Measurements from ENCODE around the gene MAP3K8. TPM values are rescaled to one million over a fixed set of nuclear protein-coding genes. Genes with fewer than 3 reads are reported as not detected.

Gene MAP3K8
- total and polyA plus RNA-seq, 2 of the 8 experiments (the other 6 are each of a cell fraction or from before 2014, with no cell fraction given) = 5.6 to 6.0 TPM

DNA sequence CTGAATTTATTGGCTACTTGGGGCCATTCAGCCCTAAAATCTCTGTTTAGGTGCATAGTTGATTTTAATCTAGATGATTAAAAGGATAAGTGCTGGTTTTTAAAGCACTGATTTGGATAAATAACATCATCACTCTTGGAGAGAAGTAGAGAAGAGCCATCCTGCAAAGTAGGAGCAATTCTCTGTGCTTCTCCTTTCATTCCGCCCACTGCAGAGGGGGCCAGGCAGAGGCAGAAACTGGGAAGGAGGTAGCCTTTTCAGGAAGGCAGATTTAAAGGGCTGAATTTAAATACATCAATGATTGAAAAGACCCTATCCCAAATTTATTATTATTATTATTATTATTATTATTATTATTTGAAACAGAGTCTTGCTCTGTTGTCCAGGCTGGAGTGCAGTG, 14.1 kb downstream of the MAP3K8 start:
- no peak overlapping the region for H3K4ac ChIP-seq (replicated peaks; ENCODE audit: insufficient read length, low read depth, low read length)
- WGBS, 2 experiments (ENCODE audit: extremely low coverage in 1 of 2, insufficient coverage in 1 of 2, insufficient read length in 1 of 2, insufficient replicate concordance in 2 of 2, low coverage in 1 of 2, low lambda C conversion rate in 2 of 2, missing lambda C conversion rate in 1 of 2) = 100% methylated on average over 1 of the region's 1 CpG; no CpG with 5 or more reads in 1 of the 2 experiments

More for the DNA sequence above, 14.1 kb downstream of the MAP3K8 start:
- Histone ChIP-seq H2BK15ac (ENCODE audit: low read length) (no peak overlapping the region), H2AK5ac (ENCODE audit: low read depth, low read length) (no peak overlapping the region), H3K9me3 (ENCODE audit: insufficient read depth in 2 of 2, low read depth in 1 of 2, low read length in 1 of 2) (no peaks in the 10 kb centered on the region), H3K79me1 (ENCODE audit: low read depth, low read length) (no peaks in the 10 kb centered on the region), H2BK120ac (replicated peaks; ENCODE audit: low read depth, low read length) (no peak overlapping the region), H4K91ac (replicated peaks; ENCODE audit: insufficient read length, low read length) (no peak overlapping the region), H4K5ac (ENCODE audit: insufficient read length, low read depth, low read length) (no peak overlapping the region), H2AFZ (ENCODE audit: low read length) (no peak overlapping the region), H3K18ac (ENCODE audit: extremely low read depth, low read length) (no peak overlapping the region), H3K27ac (ENCODE audit: low read depth, low read length) (no peak overlapping the region), H3K4me2 (ENCODE audit: insufficient read depth in 1 of 2, low read depth in 2 of 2, low read length in 2 of 2) (no peak overlapping the region), H3K79me2 (ENCODE audit: control insufficient read depth in 1 of 2, insufficient read depth in 2 of 2, low read length in 2 of 2) (no peaks in the 10 kb centered on the region), H3K4me3 (ENCODE audit: extremely low read depth in 1 of 4, insufficient read depth in 2 of 4, low read depth in 3 of 4, low read length in 4 of 4) (no peak overlapping the region), H3K36me3 (ENCODE audit: control insufficient read depth in 2 of 4, insufficient read depth in 4 of 4, low read length in 3 of 4) (peaks cover 4 to 10% (median 5%) of the 10 kb centered on the region in 4 experiments; a peak in 6 of 8 replicates), H3K14ac (ENCODE audit: insufficient read length) (no peak overlapping the region), H4K20me1 (replicated peaks in 1 of 2; ENCODE audit: control insufficient read depth in 1 of 2, insufficient read depth in 2 of 2, low read length in 2 of 2) (peaks cover 0 to 1% of the 10 kb centered on the region in 2 experiments), H3K23ac (ENCODE audit: insufficient read length) (no peak overlapping the region), H2BK12ac (ENCODE audit: low read depth, low read length) (no peak overlapping the region), H2BK20ac (ENCODE audit: low read length) (no peak overlapping the region), H3K27me3 (replicated peaks in 1 of 4; ENCODE audit: control insufficient read depth in 3 of 4, extremely low read depth in 1 of 4, insufficient read depth in 3 of 4, low read length in 3 of 4) (peaks cover 0 to 1% (median 0%) of the 10 kb centered on the region in 4 experiments; a peak in 1 of 7 replicates), H4K8ac (ENCODE audit: extremely low read depth, insufficient read depth, low read length) (no peak overlapping the region), H3K9ac (replicated peaks in 1 of 4; ENCODE audit: extremely low read depth in 1 of 4, low read depth in 3 of 4, low read length in 3 of 4) (no peak overlapping the region), H3K4me1 (replicated peaks in 1 of 4; ENCODE audit: control insufficient read depth in 3 of 4, insufficient read depth in 4 of 4, low read length in 3 of 4) (no peaks in the 10 kb centered on the region), H2BK5ac (ENCODE audit: low read depth, low read length) (no peak overlapping the region), H3K56ac (replicated peaks; ENCODE audit: insufficient read length, low read depth, low read length) (no peak overlapping the region), H3K23me2 (ENCODE audit: low read depth, low read length) (no peaks in the 10 kb centered on the region)
- TF ChIP-seq NRF1 (IDR thresholded peaks at IDR 0.05; ENCODE audit: low read depth, low read length) (no peak), TEAD4 (IDR thresholded peaks at IDR 0.05; ENCODE audit: low read depth, low read length) (no peak)
- POLR2A ChIA-PET (ENCODE audit: partially characterized antibody) = no interaction called here
- DNase-seq (ENCODE audit: low read depth in 1 of 2, low spot score in 2 of 2) (no peak), FAIRE-seq (no peak)
- CTCF ChIA-PET (ENCODE audit: partially characterized antibody) = interaction anchor here (1.2 to 1.6 kb wide), 3 partner anchors 10 to 134 kb away, joined by 3 to 5 read pairs (median 4); no protein-coding TSS in a partner anchor

Measured in H1 (cell line).